Dermis microvascular lymphatic vessel endothelial cell (primary cell): ENCODE measurements around the gene GALNT9. TPM values are rescaled to one million over a fixed set of nuclear protein-coding genes. Genes with fewer than 3 reads are reported as not detected.
A peak's percentile ranks its signal among the peaks of the same experiment; 100 is the strongest.
"Not testable (repeated sequence)": the region's sequence is repeated elsewhere in the genome, so short reads cannot be mapped to it uniquely, and the experiment has no call there.

ENCODE experiments used
- DNase-seq, 2 donors: peaks; one replicate each; pipeline versions ENCODE4 v3.0.0 to v3.0.0-alpha.2; 2010; ENCODE audit warnings: low read depth in 2 of 2
- total RNA-seq: library from RNA; depleted of rRNA; stranded (reverse); fragments of >200 nt; gene quantifications from 2 replicates; pipeline ENCODE4 v1.2.1, GENCODE V29; 2014

GALNT9 gene
- total RNA-seq, 1 donor from 2014 or later = under 0.01 TPM

- DNase-seq = not testable (repeated sequence)
Measured at GRCh38 chr12:132252981-132253380, 76.4 kb downstream of the GALNT9 start.

GRCh38 chr12:132251741-132252490 lies 77.5 kb downstream of the GALNT9 start:
- no peak for DNase-seq

GRCh38 chr12:132251310-132251709 lies 78.1 kb downstream of the GALNT9 start:
- no peak for DNase-seq

GRCh38 chr12:132250707-132251106 lies 78.7 kb downstream of the GALNT9 start:
- DNase-seq = no peak

GRCh38 chr12:132249689-132250478 lies 79.5 kb downstream of the GALNT9 start:
- no peak for DNase-seq

GRCh38 chr12:132248453-132249167 lies 80.8 kb downstream of the GALNT9 start:
- no peak for DNase-seq

GRCh38 chr12:132247718-132248452 lies 81.5 kb downstream of the GALNT9 start:
- no peak for DNase-seq

GRCh38 chr12:132246997-132247717 lies 82.2 kb downstream of the GALNT9 start:
- DNase-seq = no peak

GRCh38 chr12:132245521-132246101 lies 83.8 kb downstream of the GALNT9 start:
- DNase-seq = no peak

GRCh38 chr12:132244724-132245295 lies 84.6 kb downstream of the GALNT9 start:
- DNase-seq = no peak

GRCh38 chr12:132243596-132244310 lies 85.6 kb downstream of the GALNT9 start:
- no peak for DNase-seq

GRCh38 chr12:132243171-132243570 lies 86.2 kb downstream of the GALNT9 start:
- not testable (repeated sequence) for DNase-seq

- not testable (repeated sequence) for DNase-seq
Measured at GRCh38 chr12:132240669-132241007, 88.8 kb downstream of the GALNT9 start.

- no peak for DNase-seq
Measured at GRCh38 chr12:132239796-132240668, 89.4 kb downstream of the GALNT9 start.

GRCh38 chr12:132239392-132239791 lies 90.0 kb downstream of the GALNT9 start:
- DNase-seq = no peak

- no peak for DNase-seq
Measured at GRCh38 chr12:132238884-132239283, 90.5 kb downstream of the GALNT9 start.

GRCh38 chr12:132238488-132238854 lies 90.9 kb downstream of the GALNT9 start:
- no peak for DNase-seq

GRCh38 chr12:132237772-132238487 lies 91.5 kb downstream of the GALNT9 start:
- peak in 1 of 2 donors; percentile 36 for DNase-seq
